Muscle layer of colon (tissue), 2 donors: Measurements from ENCODE around the gene EPGN.
"Not testable (repeated sequence)": the region's sequence is repeated elsewhere in the genome, so short reads cannot be mapped to it uniquely, and the experiment has no call there.

Experiments
- H3K27ac ChIP-seq: one replicate; pipeline ENCODE4 v1.7.0; 2013; ENCODE audit warnings: low read depth, mild to moderate bottlenecking, low read length, moderate library complexity
- H3K27me3 ChIP-seq, 2 donors: one replicate each; pipeline ENCODE4 v1.7.0; 2013; ENCODE audit warnings: low read length in 2 of 2, mild to moderate bottlenecking in 2 of 2; ENCODE audit not compliant: insufficient read depth in 2 of 2, control insufficient read depth in 1 of 2
- H3K36me3 ChIP-seq: one replicate; pipeline ENCODE4 v1.7.0; 2013; ENCODE audit warnings: mild to moderate bottlenecking, low read length; ENCODE audit not compliant: insufficient read depth
- H3K4me1 ChIP-seq: one replicate; pipeline ENCODE4 v1.7.0; 2013; ENCODE audit warnings: mild to moderate bottlenecking, low read length; ENCODE audit not compliant: insufficient read depth
- H3K4me3 ChIP-seq, 2 donors: one replicate each; pipeline ENCODE4 v1.7.0; 2013; ENCODE audit warnings: low read length in 2 of 2, low read depth in 1 of 2, mild to moderate bottlenecking in 1 of 2, moderate library complexity in 1 of 2
- H3K9ac ChIP-seq: one replicate; pipeline ENCODE4 v1.7.0; 2013; ENCODE audit warnings: low read length
- H3K9me3 ChIP-seq: one replicate; pipeline ENCODE4 v1.7.0; 2013; ENCODE audit warnings: mild to moderate bottlenecking, low read length
- donor health status: abdominal sarcoma.
- donor health status: Adenocarcinoma of cecum.

Gene EPGN

DNA sequence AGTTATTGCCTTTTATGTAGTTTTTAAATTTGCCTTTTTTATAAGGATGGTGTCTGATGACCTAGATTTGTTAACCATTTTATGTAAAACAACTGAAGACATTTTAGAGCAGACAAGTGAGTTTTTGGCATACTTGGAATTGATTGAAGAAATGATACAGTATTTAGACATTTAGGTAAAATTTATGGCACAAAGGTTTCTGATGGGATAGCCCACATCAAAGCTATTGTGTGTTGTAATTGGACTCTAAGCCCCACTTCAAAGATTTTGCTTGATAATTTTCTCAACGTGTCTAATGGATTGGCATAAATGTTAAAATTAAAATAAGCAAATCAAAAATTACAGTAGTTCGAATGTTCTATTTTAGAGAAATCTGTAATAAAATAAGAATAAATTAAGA, 17.6 kb downstream of the EPGN start:
- no peak overlapping the region for H3K9ac ChIP-seq
- H3K4me3 ChIP-seq = no peak overlapping the region
- no peaks in the 10 kb centered on the region for H3K36me3 ChIP-seq
- H3K27ac ChIP-seq = no peak overlapping the region
- no peaks in the 10 kb centered on the region for H3K27me3 ChIP-seq
- no peaks in the 10 kb centered on the region for H3K9me3 ChIP-seq
- no peaks in the 10 kb centered on the region for H3K4me1 ChIP-seq

DNA sequence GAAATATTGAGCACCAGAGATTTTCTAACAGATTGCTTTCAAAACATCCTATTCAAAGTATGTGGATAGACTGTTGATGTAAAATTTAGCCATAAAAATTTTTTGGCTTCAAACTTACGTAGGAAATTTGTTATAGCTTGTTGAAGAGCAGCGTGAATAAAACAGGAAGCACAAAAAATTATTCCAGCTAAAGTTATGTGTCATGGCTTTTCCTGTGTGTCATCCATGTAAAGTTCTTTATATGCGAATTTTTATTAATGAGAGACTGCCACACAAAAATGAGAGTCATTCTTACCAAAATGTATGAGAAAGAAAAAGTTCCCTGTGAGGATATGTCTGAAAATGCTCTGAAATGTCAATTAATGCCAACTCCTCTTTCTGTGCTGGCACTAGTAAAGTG, 19.5 kb downstream of the EPGN start:
- no peak overlapping the region for H3K4me3 ChIP-seq
- no peak overlapping the region for H3K9ac ChIP-seq
- no peaks in the 10 kb centered on the region for H3K36me3 ChIP-seq
- H3K9me3 ChIP-seq = no peaks in the 10 kb centered on the region
- H3K27ac ChIP-seq = no peak overlapping the region
- H3K4me1 ChIP-seq = no peaks in the 10 kb centered on the region
- no peaks in the 10 kb centered on the region for H3K27me3 ChIP-seq

DNA sequence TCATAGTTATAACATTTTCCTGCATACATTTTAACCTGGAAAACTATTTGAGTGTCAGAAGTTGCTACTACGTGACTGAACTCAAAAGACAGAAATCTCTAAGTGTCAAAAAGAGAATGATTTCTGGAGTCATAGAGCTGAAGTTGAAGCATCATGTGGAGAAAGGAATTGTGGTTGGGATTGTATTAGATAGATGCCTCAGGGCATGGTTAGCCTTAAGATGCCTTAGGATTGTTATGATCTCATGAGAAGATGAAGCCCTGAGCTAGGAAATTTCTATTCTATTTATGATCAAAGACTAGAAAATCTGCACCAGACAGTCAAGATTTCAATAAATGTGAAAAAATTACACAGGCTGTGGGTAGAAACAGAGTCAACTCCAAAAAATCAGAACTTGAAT, 20.2 kb downstream of the EPGN start:
- H3K4me1 ChIP-seq = no peaks in the 10 kb centered on the region
- no peaks in the 10 kb centered on the region for H3K9me3 ChIP-seq
- no peak overlapping the region for H3K4me3 ChIP-seq
- no peaks in the 10 kb centered on the region for H3K27me3 ChIP-seq
- H3K27ac ChIP-seq = no peak overlapping the region
- no peaks in the 10 kb centered on the region for H3K36me3 ChIP-seq
- no peak overlapping the region for H3K9ac ChIP-seq

DNA sequence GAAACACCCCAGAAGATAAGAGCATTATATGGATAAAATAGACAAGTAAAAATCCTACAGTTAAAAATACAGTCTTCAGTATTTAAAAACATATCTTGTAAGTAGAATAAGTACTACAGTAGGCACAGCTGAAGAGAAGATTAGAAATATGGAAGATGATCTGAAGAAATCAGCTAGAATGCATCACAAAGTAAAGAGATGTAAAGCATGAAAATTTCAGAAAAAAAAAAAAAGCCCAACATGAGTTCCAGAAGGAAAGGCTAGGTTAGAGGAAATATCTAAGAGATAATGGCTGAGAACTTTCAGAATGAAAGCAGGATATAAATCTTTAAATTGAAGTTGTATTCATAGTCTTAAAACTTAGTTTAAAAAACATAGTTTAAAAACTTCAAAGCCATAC, 21.0 kb downstream of the EPGN start:
- no peak overlapping the region for H3K4me3 ChIP-seq
- H3K27me3 ChIP-seq = no peaks in the 10 kb centered on the region
- no peaks in the 10 kb centered on the region for H3K4me1 ChIP-seq
- no peak overlapping the region for H3K9ac ChIP-seq
- no peaks in the 10 kb centered on the region for H3K9me3 ChIP-seq
- H3K27ac ChIP-seq = no peak overlapping the region
- no peaks in the 10 kb centered on the region for H3K36me3 ChIP-seq

DNA sequence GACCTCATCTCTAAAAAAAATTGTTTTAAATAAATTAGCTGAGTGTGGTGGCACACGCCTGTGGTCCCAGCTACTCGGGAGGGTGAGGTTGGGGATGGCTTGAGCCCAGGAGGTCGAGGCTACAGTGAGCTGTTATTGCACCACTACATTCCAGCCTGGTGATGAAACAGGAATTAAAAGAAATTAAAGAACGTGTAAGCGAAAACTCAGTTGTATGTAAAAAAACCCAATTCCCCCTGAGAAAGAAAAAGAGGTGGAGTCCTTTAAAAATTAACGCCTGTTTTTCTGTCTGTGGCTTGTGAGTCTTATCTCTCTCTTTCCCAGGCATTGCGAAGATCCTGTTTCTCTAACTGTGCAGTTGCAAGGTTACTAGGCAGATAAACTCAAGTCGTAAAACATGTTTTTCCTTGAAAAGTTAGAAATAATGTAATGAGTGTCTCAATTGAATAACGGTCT, 22.1 kb downstream of the EPGN start:
- H3K4me1 ChIP-seq = no peaks in the 10 kb centered on the region
- H3K4me3 ChIP-seq = no peak overlapping the region
- H3K27me3 ChIP-seq = no peaks in the 10 kb centered on the region
- no peak overlapping the region for H3K27ac ChIP-seq
- no peaks in the 10 kb centered on the region for H3K9me3 ChIP-seq
- no peaks in the 10 kb centered on the region for H3K36me3 ChIP-seq
- no peak overlapping the region for H3K9ac ChIP-seq

DNA sequence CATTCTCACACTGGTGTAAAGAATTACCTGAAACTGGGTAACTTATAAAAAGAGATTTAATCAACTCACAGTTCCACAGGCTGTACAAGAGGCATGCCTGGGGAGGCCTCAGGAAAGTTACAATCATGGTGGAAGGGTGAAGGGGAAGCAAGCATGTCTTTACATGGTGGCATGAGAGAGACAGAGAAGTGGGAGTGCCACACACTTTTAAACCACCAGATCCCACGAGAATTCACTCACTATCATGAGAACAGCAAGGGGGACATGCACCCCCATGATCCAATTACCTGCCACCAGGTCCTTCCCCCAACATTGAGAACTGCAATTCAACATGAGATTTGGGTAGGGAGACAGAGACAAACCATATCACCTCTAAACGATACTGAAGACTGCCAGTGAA, 23.0 kb downstream of the EPGN start:
- no peaks in the 10 kb centered on the region for H3K36me3 ChIP-seq
- no peaks in the 10 kb centered on the region for H3K4me1 ChIP-seq
- H3K9ac ChIP-seq = no peak overlapping the region
- H3K27me3 ChIP-seq = no peaks in the 10 kb centered on the region
- no peak overlapping the region for H3K27ac ChIP-seq
- no peaks in the 10 kb centered on the region for H3K9me3 ChIP-seq
- no peak overlapping the region for H3K4me3 ChIP-seq

DNA sequence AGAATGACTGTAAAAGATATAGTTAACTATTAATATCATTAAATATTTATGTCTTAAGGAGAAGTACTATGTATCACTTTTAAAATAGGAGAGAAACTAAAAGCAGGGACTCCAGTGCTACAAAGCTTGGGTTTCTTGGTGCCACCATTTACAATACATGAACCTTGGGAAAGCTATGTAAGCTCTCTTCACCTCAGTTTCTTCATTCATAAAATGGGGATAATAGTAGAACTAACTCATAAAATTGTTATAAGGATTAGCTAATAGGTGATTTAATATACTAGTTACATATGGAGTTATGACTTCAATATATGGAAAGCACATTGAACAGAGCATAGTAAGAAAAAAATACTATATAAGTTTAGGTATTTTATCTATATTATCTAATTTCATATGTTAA, 23.7 kb downstream of the EPGN start:
- Histone ChIP-seq H3K36me3 (no peaks in the 10 kb centered on the region), H3K4me1 (no peaks in the 10 kb centered on the region)

DNA sequence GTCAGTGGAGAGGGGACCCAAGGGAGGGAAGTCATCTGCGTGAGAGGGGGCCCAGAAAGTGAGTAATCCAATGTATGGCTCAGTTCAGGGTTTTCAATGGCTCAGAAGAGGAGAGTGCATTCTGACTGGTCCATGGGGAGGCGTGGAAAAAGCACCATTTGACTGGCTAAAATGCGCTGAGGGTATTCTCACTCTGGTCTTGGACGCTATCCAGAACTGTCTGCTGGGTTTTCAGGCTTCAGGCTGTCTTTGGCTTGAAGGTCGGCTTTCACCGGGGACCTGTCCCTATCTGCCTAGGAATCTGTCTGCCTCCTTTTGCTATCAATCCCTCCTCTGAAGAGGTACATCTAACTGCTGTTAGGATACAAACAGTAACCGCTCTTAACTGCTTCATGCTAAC, 26.4 kb downstream of the EPGN start:
- no peak overlapping the region for H3K4me3 ChIP-seq

More for the DNA sequence above, 23.7 kb downstream of the EPGN start:
- Histone ChIP-seq H3K27ac (no peak overlapping the region), H3K9ac (no peak overlapping the region), H3K9me3 (no peaks in the 10 kb centered on the region), H3K4me3 (no peak overlapping the region), H3K27me3 (no peaks in the 10 kb centered on the region)

DNA sequence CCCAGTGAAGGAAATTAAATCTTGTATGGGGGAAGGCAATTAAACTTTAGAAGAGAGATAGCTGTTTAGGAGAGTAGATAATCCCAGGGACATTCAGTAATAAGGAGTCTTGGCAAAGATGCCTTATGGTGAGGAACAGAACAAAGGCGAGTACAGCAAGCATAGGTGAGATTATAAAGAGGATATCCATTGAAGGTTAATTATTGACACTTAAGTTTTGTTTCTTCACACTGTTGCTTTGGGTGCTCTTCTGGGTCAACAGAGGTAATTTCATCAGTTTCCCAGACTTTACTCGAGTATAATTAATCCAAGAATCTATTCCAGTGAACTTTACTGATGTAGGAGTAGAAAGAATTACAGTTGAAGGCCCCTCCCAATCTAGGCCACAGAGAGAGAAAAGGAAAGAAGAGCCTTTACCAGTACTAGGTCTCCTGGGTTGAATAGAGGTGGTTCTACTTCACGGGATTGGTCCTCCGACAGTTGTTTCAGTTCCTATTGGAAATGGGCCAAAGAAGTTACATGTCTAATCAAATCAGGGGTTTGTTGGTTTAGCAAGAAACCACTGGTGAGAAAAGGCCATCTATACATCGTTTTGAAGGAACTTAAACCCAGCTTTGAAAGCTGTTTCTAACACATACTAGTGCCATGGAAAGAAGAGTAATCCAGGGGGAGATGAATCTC, 27.2 kb downstream of the EPGN start:
- H3K36me3 ChIP-seq = no peaks in the 10 kb centered on the region

More for the DNA sequence above, 26.4 kb downstream of the EPGN start:
- Histone ChIP-seq H3K27ac (no peak overlapping the region), H3K9ac (no peak overlapping the region), H3K4me1 (no peaks in the 10 kb centered on the region), H3K36me3 (no peaks in the 10 kb centered on the region), H3K9me3 (no peaks in the 10 kb centered on the region), H3K27me3 (no peaks in the 10 kb centered on the region)

DNA sequence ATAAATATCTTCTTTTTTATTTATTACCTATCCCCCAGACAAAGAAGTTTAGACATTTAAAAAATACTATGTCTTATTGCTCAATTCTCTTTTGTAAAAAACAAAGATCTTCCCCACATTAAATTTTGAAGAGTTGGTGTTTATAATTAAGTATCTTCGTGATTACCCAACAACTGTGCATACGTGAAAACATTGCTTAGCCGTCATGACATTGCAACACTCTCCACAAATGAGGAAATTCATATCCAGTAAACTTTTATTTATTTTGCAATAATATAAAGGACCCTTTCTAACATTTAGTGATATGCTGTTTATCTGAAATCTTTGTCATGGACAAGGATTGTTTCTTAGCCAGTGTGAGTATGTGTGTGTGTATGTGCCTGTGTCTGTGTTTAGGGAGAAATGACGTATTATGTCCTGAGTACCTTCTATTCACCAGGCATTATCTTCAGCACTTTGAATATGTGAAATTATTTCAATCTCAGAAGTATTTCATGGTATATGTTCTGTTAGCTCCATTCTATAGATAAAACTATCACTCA, 30.6 kb downstream of the EPGN start:
- Histone ChIP-seq H3K4me1 (no peaks in the 10 kb centered on the region), H3K27me3 (no peaks in the 10 kb centered on the region), H3K36me3 (no peaks in the 10 kb centered on the region), H3K9me3 (no peaks in the 10 kb centered on the region), H3K27ac (no peak overlapping the region), H3K4me3 (no peak overlapping the region), H3K9ac (no peak overlapping the region)

More for the DNA sequence above, 27.2 kb downstream of the EPGN start:
- no peaks in the 10 kb centered on the region for H3K27me3 ChIP-seq
- H3K9ac ChIP-seq = no peak overlapping the region
- H3K27ac ChIP-seq = no peak overlapping the region
- no peaks in the 10 kb centered on the region for H3K9me3 ChIP-seq
- no peaks in the 10 kb centered on the region for H3K4me1 ChIP-seq
- no peak overlapping the region for H3K4me3 ChIP-seq

DNA sequence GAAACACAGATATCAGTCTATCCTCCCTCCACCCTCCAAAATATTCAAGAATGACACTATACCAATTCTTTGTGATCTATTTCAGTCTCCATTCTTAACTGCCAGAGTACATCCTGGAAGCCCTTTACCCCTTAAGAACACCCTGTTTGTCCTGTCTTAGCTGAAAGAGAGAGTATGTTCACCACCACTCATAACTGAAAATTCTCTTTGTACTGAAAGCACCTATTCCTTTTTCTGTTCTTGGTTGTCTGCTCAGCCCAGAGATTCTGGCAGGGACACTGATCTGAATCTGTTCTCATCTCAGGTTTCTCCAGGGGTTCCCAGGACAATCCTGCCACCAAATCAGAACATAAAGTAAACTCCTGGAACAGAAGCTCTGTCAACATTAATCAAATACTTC, 31.2 kb downstream of the EPGN start:
- Histone ChIP-seq H3K27ac (no peak overlapping the region), H3K9me3 (peaks cover 4% of the 10 kb centered on the region), H3K9ac (no peak overlapping the region), H3K4me3 (no peak overlapping the region), H3K4me1 (no peaks in the 10 kb centered on the region), H3K27me3 (no peaks in the 10 kb centered on the region), H3K36me3 (no peaks in the 10 kb centered on the region)

DNA sequence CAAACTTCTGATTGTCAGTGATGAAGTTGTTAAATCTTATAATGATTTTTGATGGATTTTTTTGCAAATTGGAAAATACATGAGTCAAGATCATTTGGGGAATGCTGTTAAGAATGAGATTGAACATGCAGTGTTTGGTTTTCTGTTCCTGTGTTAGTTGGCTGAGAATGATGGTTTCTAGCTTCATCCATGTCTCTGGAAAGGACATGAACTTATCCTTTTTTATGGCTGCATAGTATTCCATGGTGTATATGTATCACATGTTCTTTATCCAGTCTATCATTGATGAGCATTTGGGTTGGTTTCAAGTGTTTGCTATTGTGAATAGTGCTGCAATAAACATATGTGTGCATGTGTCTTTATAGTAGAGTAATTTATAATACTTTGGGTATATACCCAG, 32.2 kb downstream of the EPGN start:
- H3K27me3 ChIP-seq, H3K9me3 ChIP-seq, H3K4me1 ChIP-seq, H3K4me3 ChIP-seq, H3K36me3 ChIP-seq, H3K9ac ChIP-seq, H3K27ac ChIP-seq: not testable (repeated sequence)
